Endothelial cell of umbilical vein (primary cell): ENCODE measurements around the gene L3MBTL4. TPM values are rescaled to one million over a fixed set of nuclear protein-coding genes. Genes with fewer than 3 reads are reported as not detected.

ENCODE experiments used
- BruUV-seq: library from RNA; stranded (reverse); fragments of 400-500 nt; replicated peaks from 2 replicates; lab custom pipeline; 2021; lab: Mats Ljungman, UMichigan
- CTCF ChIA-PET: fragments of 300-600, 350-600 bp; sonication (Branson Sonifier 250); formaldehyde crosslinking; loops from one replicate; lab custom pipeline; 2021; ENCODE audit warnings: antibody characterized with exemption, inconsistent platforms; lab: Charles Lee
- POLR2A ChIA-PET: fragments of 300-600, 350-600 bp; sonication (Branson Sonifier 250); formaldehyde crosslinking; loops from one replicate; lab custom pipeline; 2021; ENCODE audit warnings: antibody characterized with exemption, inconsistent platforms; lab: Charles Lee
- DNase-seq: peaks from one replicate; pipeline ENCODE4 v3.0.0-alpha.2; 2011; ENCODE audit warnings: low read depth, low spot score
- FAIRE-seq: peaks from 2 replicates; lab custom pipeline; 2011; peaks lifted over from hg19 to GRCh38; lab: Jason Lieb, UNC
- H2AFZ ChIP-seq: 2 replicates; pipeline ENCODE4 v1.6.0; 2012; ENCODE audit warnings: low read depth, low read length, control low read depth, inconsistent platforms
- H3K27ac ChIP-seq: 2 replicates; pipeline ENCODE4 v1.5.1; 2011; ENCODE audit warnings: low read depth, mild to moderate bottlenecking, control low read depth, low read length, moderate library complexity; ENCODE audit not compliant: insufficient read depth
- H3K27me3 ChIP-seq, 2 experiments: 2 replicates each; pipeline versions ENCODE4 v1.6.0 to v1.6.1; 2011; ENCODE audit warnings: low read length in 2 of 2, mixed read lengths in 1 of 2; ENCODE audit not compliant: control insufficient read depth in 2 of 2, insufficient read depth in 2 of 2
- H3K36me3 ChIP-seq, 2 experiments: 2 replicates in 1 of 2; 3 replicates in 1 of 2; pipeline ENCODE4 v1.5.1; 2011; ENCODE audit warnings: low read length in 2 of 2, mild to moderate bottlenecking in 1 of 2, moderate library complexity in 1 of 2; ENCODE audit not compliant: control insufficient read depth in 2 of 2, insufficient read depth in 2 of 2; ENCODE audit errors: extremely low read depth in 1 of 2
- H3K4me1 ChIP-seq: 3 replicates; pipeline ENCODE4 v1.5.1; 2011; ENCODE audit warnings: mild to moderate bottlenecking, low read length; ENCODE audit not compliant: control insufficient read depth, insufficient read depth; ENCODE audit errors: extremely low read depth
- H3K4me2 ChIP-seq: 2 replicates; pipeline ENCODE4 v1.6.1; 2011; ENCODE audit warnings: low read length, control low read depth, mixed read lengths; ENCODE audit not compliant: insufficient read depth
- H3K4me3 ChIP-seq, 3 experiments: fragments of 200-600 bp in 1 of 3; sonication (generic), shearing (Covaris generic) in 1 of 3; replicated peaks in 1 of 3; 2 replicates each; pipeline ENCODE4 v1.5.1; 2011 to 2016; ENCODE audit warnings: control low read depth in 3 of 3, low read length in 3 of 3, mild to moderate bottlenecking in 2 of 3, inconsistent platforms in 1 of 3, low read depth in 1 of 3, moderate library complexity in 1 of 3; ENCODE audit not compliant: insufficient read depth in 1 of 3
- H3K79me2 ChIP-seq: 2 replicates; pipeline ENCODE4 v1.6.0; 2012; ENCODE audit warnings: low read length, inconsistent platforms; ENCODE audit not compliant: control insufficient read depth, insufficient read depth
- H3K9ac ChIP-seq: replicated peaks from 2 replicates; pipeline ENCODE3; 2011; ENCODE audit warnings: low read length, control low read depth; ENCODE audit not compliant: insufficient read depth; ENCODE audit errors: extremely low read depth
- H3K9me1 ChIP-seq: replicated peaks from 3 replicates; pipeline ENCODE4 v1.6.0; 2011; ENCODE audit warnings: mild to moderate bottlenecking, low read length; ENCODE audit not compliant: control insufficient read depth, insufficient read depth; ENCODE audit errors: extremely low read depth
- H3K9me3 ChIP-seq: replicated peaks from 2 replicates; pipeline ENCODE4 v1.5.1; 2012; ENCODE audit warnings: low read length, inconsistent platforms; ENCODE audit not compliant: control insufficient read depth, insufficient read depth
- H4K20me1 ChIP-seq: replicated peaks from 2 replicates; pipeline ENCODE3; 2011; ENCODE audit warnings: mild to moderate bottlenecking, low read length; ENCODE audit not compliant: control insufficient read depth, insufficient read depth; ENCODE audit errors: extremely low read depth
- EZH2 ChIP-seq: IDR thresholded peaks from 2 replicates; pipeline ENCODE4 v1.6.1; 2012; ENCODE audit warnings: borderline replicate concordance, low read depth, mild to moderate bottlenecking, moderate library complexity, low read length, inconsistent platforms; ENCODE audit not compliant: severe bottlenecking
- FOS ChIP-seq: IDR thresholded peaks from 2 replicates; pipeline ENCODE4 v1.6.1; 2011; ENCODE audit warnings: mild to moderate bottlenecking, low read length, moderate library complexity, borderline replicate concordance; ENCODE audit not compliant: insufficient read depth
- MAX ChIP-seq: IDR thresholded peaks from 2 replicates; pipeline ENCODE4 v1.6.1; 2011; ENCODE audit not compliant: insufficient read depth, insufficient read length
- POLR2A ChIP-seq: IDR thresholded peaks from 2 replicates; pipeline ENCODE4 v1.6.1; 2012; ENCODE audit warnings: low read depth, mild to moderate bottlenecking, control low read depth, low read length
- dilution Hi-C: fragments of 300-500 bp; cut with MboI; formaldehyde crosslinking; loops from one replicate; pipeline ENCODE4 v1.15.0; 2019; ENCODE audit warnings: low sequenced_read_pairs; ENCODE audit not compliant: extremely low pct_ligation_motif_present
- intact Hi-C: fragments of 100-400 bp; cut with micrococcal nuclease; formaldehyde crosslinking; loops from one replicate; pipeline ENCODE4 v1.10.0; 2022
- polyA plus RNA-seq, 4 experiments: library from polyadenylated mRNA; depleted of rRNA in 3 of 4; stranded (reverse) in 3 of 4; unstranded in 1 of 4; fragments of >200 nt; gene quantifications; 2 replicates each; pipeline versions ENCODE4 v1.2.1 to v1.2.3, GENCODE V29; 2011 to 2012; ENCODE audit warnings: missing spikeins in 1 of 4
- total RNA-seq: library from RNA; stranded (reverse); gene quantifications from 2 replicates; pipeline ENCODE4 v1.2.3, GENCODE V29; 2021

The L3MBTL4 gene
- total and polyA plus RNA-seq, 2 donors (not counting 3 experiments of a cell fraction or from before 2014, with no cell fraction given), result 0.80 TPM; not detected in 1

DNA sequence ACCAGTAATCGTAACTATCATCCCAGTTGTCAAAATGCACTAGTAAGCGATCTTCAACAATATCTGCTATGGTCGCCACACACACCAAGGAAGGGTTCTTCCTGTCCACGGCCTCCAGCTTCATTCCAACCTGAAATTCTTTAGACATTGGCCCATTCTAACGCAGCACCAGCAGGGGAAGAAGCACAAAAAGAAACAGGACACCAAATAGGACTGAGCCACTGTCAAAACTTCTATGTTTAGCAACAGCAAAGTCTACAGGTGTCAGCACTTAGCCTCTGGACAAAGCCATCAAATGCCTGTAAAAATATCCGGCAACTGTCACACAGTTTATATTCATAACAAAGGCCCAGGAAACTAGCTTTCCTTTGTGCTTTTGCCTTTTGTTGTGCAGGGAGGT lies 175.0 kb downstream of the L3MBTL4 start:
- POLR2A ChIA-PET, result no interaction called here
- Histone ChIP-seq H3K4me3 (no peak overlapping the region), H2AFZ (no peak overlapping the region), H3K9me3 (no peaks in the 10 kb centered on the region), H3K27me3 (no peaks in the 10 kb centered on the region), H3K9me1 (no peaks in the 10 kb centered on the region), H3K27ac (no peak overlapping the region), H3K79me2 (no peaks in the 10 kb centered on the region), H3K9ac (no peak overlapping the region), H3K36me3 (no peaks in the 10 kb centered on the region), H4K20me1 (no peaks in the 10 kb centered on the region), H3K4me1 (no peaks in the 10 kb centered on the region), H3K4me2 (no peak overlapping the region)
- TF ChIP-seq EZH2 (no peak), FOS (no peak), POLR2A (no peak)
- CTCF ChIA-PET, result no interaction called here
- dilution Hi-C loops (no loop called here), intact Hi-C loops (no loop called here)
- DNase-seq (no peak), FAIRE-seq (no peak)
- BruUV-seq, result no TSS peak

GRCh38 chr18:6236258-6236657 lies 178.5 kb downstream of the L3MBTL4 start:
- no peak overlapping the region for H3K4me3 ChIP-seq
- dilution Hi-C loops, result no loop called here
- no peak for DNase-seq
- H3K9me1 ChIP-seq, result no peaks in the 10 kb centered on the region
- H3K36me3 ChIP-seq, result no peaks in the 10 kb centered on the region
- H3K4me1 ChIP-seq, result no peaks in the 10 kb centered on the region
- no peak overlapping the region for H3K9ac ChIP-seq
- BruUV-seq, result no TSS peak
- ChIA-PET POLR2A (no interaction called here), CTCF (interaction anchor here (1.7 kb wide), 1 partner anchor 17 kb away, joined by 4 read pairs; no protein-coding TSS in a partner anchor)
- H3K79me2 ChIP-seq, result no peaks in the 10 kb centered on the region
- H3K4me2 ChIP-seq, result no peak overlapping the region
- H3K27ac ChIP-seq, result no peak overlapping the region
- H3K27me3 ChIP-seq, result no peaks in the 10 kb centered on the region
- H3K9me3 ChIP-seq, result no peaks in the 10 kb centered on the region
- intact Hi-C loops, result no loop called here
- H4K20me1 ChIP-seq, result no peaks in the 10 kb centered on the region
- no peak for FAIRE-seq
- H2AFZ ChIP-seq, result no peak overlapping the region
- no peak for TF ChIP-seq MAX
- no peak for TF ChIP-seq FOS
